SU-DHL-6 (cell line): ENCODE results near the gene PHF20.
A peak's percentile ranks its signal among the peaks of the same experiment; 100 is the strongest.

ENCODE experiments used
- H2AFZ ChIP-seq: fragments of 200-600 bp; sonication (generic); 2 replicates; pipeline ENCODE4 v1.6.1; 2014; ENCODE audit warnings: low read depth, mild to moderate bottlenecking, moderate library complexity, mixed read lengths, antibody characterized with exemption, low read length; ENCODE audit not compliant: severe bottlenecking
- H3F3A ChIP-seq: fragments of 200-600 bp; shearing (Covaris generic); 2 replicates; pipeline ENCODE4 v1.6.0; 2016; ENCODE audit warnings: antibody characterized with exemption, mild to moderate bottlenecking; ENCODE audit not compliant: insufficient read depth
- H3K27ac ChIP-seq: fragments of 200-600 bp; sonication (generic); 2 replicates; pipeline ENCODE4 v1.5.1; 2016; ENCODE audit warnings: low read depth, mild to moderate bottlenecking, low read length, moderate library complexity, mixed read lengths
- H3K27me3 ChIP-seq: fragments of 200-600 bp; sonication (generic), shearing (Covaris generic); 2 replicates; pipeline ENCODE4 v1.6.0; 2014; ENCODE audit warnings: mild to moderate bottlenecking, low read length
- H3K36me3 ChIP-seq: fragments of 200-600 bp; sonication (generic); 2 replicates; pipeline ENCODE4 v1.6.1; 2014; ENCODE audit warnings: mild to moderate bottlenecking, low read length, mixed read lengths
- H3K4me2 ChIP-seq: fragments of 300-600, 200-600 bp; shearing (Covaris generic), sonication (generic); 2 replicates; pipeline ENCODE4 v1.6.0; 2014; ENCODE audit warnings: low read length, low read depth, mild to moderate bottlenecking; ENCODE audit not compliant: poor library complexity, severe bottlenecking
- H3K4me3 ChIP-seq: fragments of 200-600 bp; sonication (generic); 2 replicates; pipeline ENCODE4 v1.5.1; 2014; ENCODE audit warnings: antibody characterized with exemption, low read length, mild to moderate bottlenecking, mixed read lengths; ENCODE audit not compliant: insufficient read depth, poor library complexity, severe bottlenecking
- H3K79me2 ChIP-seq: fragments of 200-600 bp; sonication (generic); 2 replicates; pipeline ENCODE4 v1.6.1; 2014; ENCODE audit warnings: mild to moderate bottlenecking, low read length, moderate library complexity; ENCODE audit not compliant: insufficient read depth
- H3K9ac ChIP-seq: fragments of 200-600 bp; sonication (generic); 2 replicates; pipeline ENCODE4 v1.7.0; 2014; ENCODE audit warnings: mild to moderate bottlenecking, low read length
- H3K9me2 ChIP-seq: fragments of 200-600 bp; sonication (generic); replicated peaks from 2 replicates; pipeline ENCODE4 v1.6.1; 2014; ENCODE audit warnings: low read length; ENCODE audit not compliant: insufficient read depth
- H3K9me3 ChIP-seq: fragments of 200-600 bp; sonication (generic); 2 replicates; pipeline ENCODE4 v1.6.1; 2014; ENCODE audit warnings: low read length, mixed read lengths; ENCODE audit not compliant: insufficient read depth
- H4K20me1 ChIP-seq: fragments of 200-600 bp; sonication (generic); 2 replicates; pipeline ENCODE4 v1.6.1; 2014; ENCODE audit warnings: low read depth, mild to moderate bottlenecking, antibody characterized with exemption, low read length, moderate library complexity, mixed read lengths
- CTCF ChIP-seq: fragments of 200-600 bp; sonication (generic); IDR thresholded peaks from one replicate; pipeline ENCODE4 v1.5.1; 2017; ENCODE audit warnings: antibody characterized with exemption, mild to moderate bottlenecking, low read length, moderate library complexity; ENCODE audit not compliant: insufficient read depth, poor library complexity, severe bottlenecking
- EZH2phosphoT487 ChIP-seq: fragments of 200-600 bp; sonication (generic), shearing (Covaris generic); conservative IDR thresholded peaks from 2 replicates; pipeline ENCODE4 v1.6.1; 2018; ENCODE audit warnings: mild to moderate bottlenecking, antibody characterized with exemption, low read length, moderate library complexity, mixed read lengths

Gene PHF20

GRCh38 chr20:35942243-35942642 is 170.4 kb downstream of the PHF20 start:
- H3K79me2 ChIP-seq: no peaks in the 10 kb centered on the region
- H3K9ac ChIP-seq: no peak overlapping the region
- no peaks in the 10 kb centered on the region for H3K36me3 ChIP-seq
- no peaks in the 10 kb centered on the region for H3F3A ChIP-seq
- H3K4me3 ChIP-seq: no peak overlapping the region
- H3K9me2 ChIP-seq: no peaks in the 10 kb centered on the region
- TF ChIP-seq EZH2phosphoT487 (no peak), CTCF (no peak)
- no peaks in the 10 kb centered on the region for H4K20me1 ChIP-seq
- no peak overlapping the region for H2AFZ ChIP-seq
- H3K4me2 ChIP-seq: no peak overlapping the region
- no peaks in the 10 kb centered on the region for H3K9me3 ChIP-seq
- H3K27ac ChIP-seq: no peak overlapping the region
- H3K27me3 ChIP-seq: no peaks in the 10 kb centered on the region

GRCh38 chr20:35947489-35947888 is 175.7 kb downstream of the PHF20 start:
- no peaks in the 10 kb centered on the region for H3F3A ChIP-seq
- H3K9me2 ChIP-seq: no peaks in the 10 kb centered on the region
- TF ChIP-seq CTCF (peak; percentile 62), EZH2phosphoT487 (no peak)
- no peaks in the 10 kb centered on the region for H4K20me1 ChIP-seq
- H3K4me2 ChIP-seq: no peak overlapping the region
- no peaks in the 10 kb centered on the region for H3K27me3 ChIP-seq
- no peak overlapping the region for H3K4me3 ChIP-seq
- H3K27ac ChIP-seq: no peak overlapping the region
- peaks cover 9% of the 10 kb centered on the region for H3K79me2 ChIP-seq
- no peak overlapping the region for H3K9ac ChIP-seq
- H3K36me3 ChIP-seq: no peaks in the 10 kb centered on the region
- no peak overlapping the region for H2AFZ ChIP-seq
- no peaks in the 10 kb centered on the region for H3K9me3 ChIP-seq

- TF ChIP-seq EZH2phosphoT487: no peak
- no peak for TF ChIP-seq CTCF
- no peak overlapping the region for H3K4me3 ChIP-seq
- H3K9ac ChIP-seq: no peak overlapping the region
- no peaks in the 10 kb centered on the region for H3K27me3 ChIP-seq
- H3K4me2 ChIP-seq: no peak overlapping the region
- H3K27ac ChIP-seq: no peak overlapping the region
- H3K9me2 ChIP-seq: no peaks in the 10 kb centered on the region
- H4K20me1 ChIP-seq: no peaks in the 10 kb centered on the region
- no peaks in the 10 kb centered on the region for H3K36me3 ChIP-seq
- H3K9me3 ChIP-seq: no peaks in the 10 kb centered on the region
- no peak overlapping the region for H2AFZ ChIP-seq
- no peaks in the 10 kb centered on the region for H3F3A ChIP-seq
- peaks cover 13% of the 10 kb centered on the region for H3K79me2 ChIP-seq
Observed at GRCh38 chr20:35947907-35948306, 176.1 kb downstream of the PHF20 start.
